GM12864 (cell line): ENCODE data around the gene PID1.

Experiments used
- DNase-seq: peaks from one replicate; pipeline ENCODE4 v3.0.0-alpha.2; 2011; ENCODE audit warnings: low read depth
- H3K4me3 ChIP-seq: 2 replicates; pipeline ENCODE4 v1.5.1; 2011; ENCODE audit warnings: mild to moderate bottlenecking, low read depth, low read length, control low read depth
- CTCF ChIP-seq: IDR thresholded peaks from 2 replicates; pipeline ENCODE4 v1.5.1; 2011; ENCODE audit warnings: low read depth, mild to moderate bottlenecking, moderate library complexity, low read length, control low read depth, inconsistent platforms; ENCODE audit errors: missing control alignments

Gene PID1

DNA sequence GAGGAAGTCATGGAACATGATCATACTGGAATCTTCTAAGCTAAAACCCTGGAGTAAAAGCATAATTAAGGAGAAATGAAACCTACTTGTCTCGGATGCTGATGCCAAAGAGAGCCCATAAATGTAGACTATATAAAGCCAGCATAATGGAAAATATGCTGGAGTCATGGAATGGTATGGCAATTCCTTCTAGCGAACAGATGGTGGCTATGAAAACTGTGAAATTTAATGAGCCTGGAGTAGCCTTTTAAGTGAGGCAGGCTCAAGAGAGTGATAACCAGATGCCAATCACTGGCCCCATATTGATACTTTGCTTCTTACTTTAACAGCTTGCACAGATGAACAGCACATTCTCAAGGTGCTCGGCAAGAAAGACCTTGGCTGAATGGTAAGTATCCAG, 206.3 kb downstream of the PID1 start:
- no peak for TF ChIP-seq CTCF
- no peak for DNase-seq
- H3K4me3 ChIP-seq: no peak overlapping the region

DNA sequence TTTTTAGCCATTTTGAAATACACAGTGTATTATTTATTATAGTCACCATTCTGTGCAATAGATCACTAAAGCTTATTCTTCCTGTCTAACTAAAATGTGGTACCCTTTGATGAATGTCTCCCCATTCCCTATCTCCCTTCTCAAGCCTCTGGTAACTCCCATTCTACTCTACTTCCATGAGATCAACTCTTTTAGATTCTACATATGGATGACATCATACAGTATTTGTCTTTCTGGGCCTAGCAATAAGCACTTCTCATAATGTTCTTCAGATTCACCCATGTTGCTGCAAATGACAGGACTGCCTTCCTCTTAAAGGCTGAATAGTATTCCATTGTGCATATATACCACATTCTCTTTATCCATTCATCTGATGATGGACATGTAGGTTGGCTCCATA, 210.9 kb downstream of the PID1 start:
- no peak overlapping the region for H3K4me3 ChIP-seq
- TF ChIP-seq CTCF: no peak
- no peak for DNase-seq

DNA sequence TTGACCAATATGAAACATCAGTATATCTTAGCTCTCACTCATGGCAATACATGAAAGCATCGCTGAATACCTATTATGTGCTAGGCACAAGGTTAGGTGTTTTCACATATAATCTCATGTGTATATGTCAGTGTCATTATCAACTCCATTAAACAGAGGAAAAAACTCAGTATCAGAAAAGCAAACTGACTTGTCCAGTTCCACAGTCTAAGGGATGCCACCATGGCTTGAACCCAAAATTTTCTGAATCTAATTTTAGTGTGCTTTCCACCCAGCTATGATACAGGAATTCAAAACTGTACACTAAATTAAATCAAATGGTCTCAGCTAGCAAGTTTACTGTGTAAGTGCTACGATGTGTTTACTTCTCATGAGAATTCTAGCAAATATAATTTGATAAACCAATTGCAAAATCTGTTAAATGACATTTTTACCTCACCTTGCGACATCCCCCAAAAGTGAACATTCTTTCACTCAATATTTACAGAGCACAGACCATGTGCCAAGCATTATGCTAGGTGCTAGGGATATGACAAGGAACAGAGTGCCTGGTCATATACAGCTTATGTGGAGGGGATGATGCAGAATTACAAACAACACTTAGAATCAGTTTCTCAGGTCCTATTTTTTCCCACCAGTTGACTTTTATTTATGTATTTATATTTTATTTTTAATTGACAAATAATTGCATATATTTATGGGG, 211.6 kb downstream of the PID1 start:
- DNase-seq: no peak
- H3K4me3 ChIP-seq: no peak overlapping the region
- TF ChIP-seq CTCF: no peak

GRCh38 chr2:229057976-229058553, 213.0 kb downstream of the PID1 start:
- no peak overlapping the region for H3K4me3 ChIP-seq
- TF ChIP-seq CTCF: no peak
- DNase-seq: no peak

- TF ChIP-seq CTCF: no peak
- no peak overlapping the region for H3K4me3 ChIP-seq
- no peak for DNase-seq
Measured at GRCh38 chr2:229054311-229054710, 216.8 kb downstream of the PID1 start.

GRCh38 chr2:229051798-229052197, 219.3 kb downstream of the PID1 start:
- TF ChIP-seq CTCF: no peak
- no peak overlapping the region for H3K4me3 ChIP-seq
- no peak for DNase-seq

DNA sequence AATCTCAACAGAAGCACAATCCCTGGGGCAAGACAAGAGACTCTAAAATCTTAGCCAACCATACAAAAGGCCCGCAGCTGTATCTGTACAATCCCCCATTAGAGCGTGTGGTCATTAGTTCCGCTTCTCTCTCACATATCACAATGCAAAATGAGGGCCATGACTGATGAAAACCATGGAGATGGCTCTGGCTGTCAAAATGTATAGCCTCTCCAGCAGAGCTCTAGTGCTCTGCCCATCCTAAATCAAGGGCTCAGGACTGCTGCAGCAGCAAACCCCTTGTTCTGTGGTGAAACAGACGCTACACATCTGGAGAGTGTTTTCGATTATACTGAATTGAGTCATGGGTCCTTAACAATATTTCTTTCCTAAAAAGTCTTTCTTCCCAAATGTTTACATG, 221.0 kb downstream of the PID1 start:
- H3K4me3 ChIP-seq: no peak overlapping the region
- TF ChIP-seq CTCF: no peak
- DNase-seq: no peak
